ENCODE results near the gene NISCH.

GRCh38 chr3:52514576-52514975 lies 59.2 kb downstream of the NISCH start:
- TF ChIP-seq POLR2A (IDR thresholded peaks at IDR 0.05) = no peak
- TF ChIP-seq, protein P1, sequence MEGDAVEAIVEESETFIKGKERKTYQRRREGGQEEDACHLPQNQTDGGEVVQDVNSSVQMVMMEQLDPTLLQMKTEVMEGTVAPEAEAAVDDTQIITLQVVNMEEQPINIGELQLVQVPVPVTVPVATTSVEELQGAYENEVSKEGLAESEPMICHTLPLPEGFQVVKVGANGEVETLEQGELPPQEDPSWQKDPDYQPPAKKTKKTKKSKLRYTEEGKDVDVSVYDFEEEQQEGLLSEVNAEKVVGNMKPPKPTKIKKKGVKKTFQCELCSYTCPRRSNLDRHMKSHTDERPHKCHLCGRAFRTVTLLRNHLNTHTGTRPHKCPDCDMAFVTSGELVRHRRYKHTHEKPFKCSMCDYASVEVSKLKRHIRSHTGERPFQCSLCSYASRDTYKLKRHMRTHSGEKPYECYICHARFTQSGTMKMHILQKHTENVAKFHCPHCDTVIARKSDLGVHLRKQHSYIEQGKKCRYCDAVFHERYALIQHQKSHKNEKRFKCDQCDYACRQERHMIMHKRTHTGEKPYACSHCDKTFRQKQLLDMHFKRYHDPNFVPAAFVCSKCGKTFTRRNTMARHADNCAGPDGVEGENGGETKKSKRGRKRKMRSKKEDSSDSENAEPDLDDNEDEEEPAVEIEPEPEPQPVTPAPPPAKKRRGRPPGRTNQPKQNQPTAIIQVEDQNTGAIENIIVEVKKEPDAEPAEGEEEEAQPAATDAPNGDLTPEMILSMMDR (IDR thresholded peaks at IDR 0.05) = no peak
